HEK293 (cell line): ENCODE results near the gene SLC38A3.

ENCODE experiments used
- YY1 ChIP-seq: fragments of 450-650 bp; formaldehyde crosslinking; IDR thresholded peaks from 2 replicates; pipeline ENCODE4 v1.5.1; 2018; ENCODE audit warnings: missing biosample characterization, missing genetic modification characterization
- ZBTB7A ChIP-seq: fragments of 450-650 bp; formaldehyde crosslinking; IDR thresholded peaks from 2 replicates; pipeline ENCODE4 v1.5.1; 2016; ENCODE audit warnings: low read depth, missing biosample characterization, missing genetic modification characterization
- ZNF133 ChIP-seq: fragments of 450-650 bp; formaldehyde crosslinking; IDR thresholded peaks from 2 replicates; pipeline ENCODE4 v1.5.1; 2016; ENCODE audit warnings: missing biosample characterization, missing genetic modification characterization
- ZNF274 ChIP-seq, 2 experiments: fragments of 200-500 bp in 1 of 2; fragments of 450-650 bp in 1 of 2; sonication (Bioruptor generic) in 1 of 2; formaldehyde crosslinking in 1 of 2; IDR thresholded peaks; 2 replicates each; pipeline versions ENCODE4 v1.5.1 to v1.6.1; 2014 to 2016; ENCODE audit warnings: borderline replicate concordance in 1 of 2, inconsistent platforms in 1 of 2, low read length in 1 of 2, missing biosample characterization in 1 of 2, missing genetic modification characterization in 1 of 2
- ZNF302 ChIP-seq: fragments of 450-650 bp; formaldehyde crosslinking; IDR thresholded peaks from 2 replicates; pipeline ENCODE4 v1.5.1; 2016; ENCODE audit warnings: missing biosample characterization, missing genetic modification characterization, low read depth
- ZNF37A ChIP-seq: fragments of 450-650 bp; IDR thresholded peaks from 2 replicates; pipeline ENCODE4 v1.5.1; 2018; ENCODE audit warnings: missing biosample characterization, missing genetic modification characterization
- ZNF391 ChIP-seq: fragments of 450-650 bp; formaldehyde crosslinking; IDR thresholded peaks from 2 replicates; pipeline ENCODE4 v1.5.1; 2016; ENCODE audit warnings: low read depth, missing biosample characterization, missing genetic modification characterization, borderline replicate concordance
- ZSCAN30 ChIP-seq: fragments of 450-650 bp; IDR thresholded peaks from 2 replicates; pipeline ENCODE4 v1.5.1; 2018; ENCODE audit warnings: missing biosample characterization, mild to moderate bottlenecking, missing genetic modification characterization, moderate library complexity
- TF ChIP-seq, protein P1 (sequence below): fragments of 450-650 bp; formaldehyde crosslinking; IDR thresholded peaks from 2 replicates; pipeline ENCODE4 v1.5.1; 2017; ENCODE audit warnings: missing biosample characterization, mild to moderate bottlenecking, missing genetic modification characterization, moderate library complexity
- TF ChIP-seq, protein P2 (sequence below): fragments of 450-650 bp; formaldehyde crosslinking; IDR thresholded peaks from 2 replicates; pipeline ENCODE4 v1.5.1; 2016; ENCODE audit warnings: missing biosample characterization, missing genetic modification characterization
- TF ChIP-seq, protein P3 (sequence below): fragments of 450-650 bp; formaldehyde crosslinking; conservative IDR thresholded peaks from 2 replicates; pipeline ENCODE4 v1.5.1; 2016; ENCODE audit warnings: low read depth, missing biosample characterization, missing genetic modification characterization
- TF ChIP-seq, protein P4 (sequence below): fragments of 450-650 bp; formaldehyde crosslinking; IDR thresholded peaks from 2 replicates; pipeline ENCODE4 v1.5.1; 2016; ENCODE audit warnings: missing biosample characterization, missing genetic modification characterization

DNA sequence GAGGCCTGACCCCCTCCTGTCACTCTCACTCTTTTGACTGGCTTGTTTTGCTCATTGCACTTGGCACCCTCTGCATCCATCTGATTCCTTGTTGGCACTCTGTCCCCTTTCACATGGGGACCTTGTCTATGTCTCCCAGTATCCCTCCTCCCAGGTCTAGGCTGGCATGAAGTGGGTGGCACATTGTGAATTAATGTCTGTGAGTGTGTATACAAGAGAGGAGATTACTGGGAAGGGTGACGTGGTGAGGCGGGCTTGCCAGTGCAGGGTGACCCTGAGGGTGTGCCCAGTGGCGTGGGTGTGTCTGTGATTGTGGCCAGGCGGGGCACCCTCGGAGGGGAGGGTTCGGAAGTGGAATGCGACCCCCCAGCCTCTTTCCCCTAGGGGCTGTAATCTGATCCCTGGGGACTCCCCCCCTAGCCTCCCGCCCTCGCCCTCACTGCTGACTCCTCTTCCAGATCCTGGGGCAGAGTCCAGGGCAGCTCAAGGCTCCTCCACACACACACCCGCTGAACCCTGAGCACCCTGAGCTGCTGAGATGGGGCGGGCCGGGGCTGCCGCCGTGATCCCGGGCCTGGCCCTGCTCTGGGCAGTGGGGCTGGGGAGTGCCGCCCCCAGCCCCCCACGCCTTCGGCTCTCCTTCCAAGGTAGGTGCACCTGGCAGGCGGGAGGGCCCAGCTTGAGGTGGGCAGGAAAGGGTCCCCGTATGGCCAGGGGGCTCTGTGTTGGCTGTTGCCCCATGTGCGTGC is 63.8 kb downstream of the SLC38A3 start, which contains the start of gene SEMA3B:
- TF ChIP-seq, protein P1, sequence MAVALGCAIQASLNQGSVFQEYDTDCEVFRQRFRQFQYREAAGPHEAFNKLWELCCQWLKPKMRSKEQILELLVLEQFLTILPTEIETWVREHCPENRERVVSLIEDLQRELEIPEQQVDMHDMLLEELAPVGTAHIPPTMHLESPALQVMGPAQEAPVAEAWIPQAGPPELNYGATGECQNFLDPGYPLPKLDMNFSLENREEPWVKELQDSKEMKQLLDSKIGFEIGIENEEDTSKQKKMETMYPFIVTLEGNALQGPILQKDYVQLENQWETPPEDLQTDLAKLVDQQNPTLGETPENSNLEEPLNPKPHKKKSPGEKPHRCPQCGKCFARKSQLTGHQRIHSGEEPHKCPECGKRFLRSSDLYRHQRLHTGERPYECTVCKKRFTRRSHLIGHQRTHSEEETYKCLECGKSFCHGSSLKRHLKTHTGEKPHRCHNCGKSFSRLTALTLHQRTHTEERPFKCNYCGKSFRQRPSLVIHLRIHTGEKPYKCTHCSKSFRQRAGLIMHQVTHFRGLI (tag by site-specific recombination), result no peak
- no peak for TF ChIP-seq YY1 (tag by site-specific recombination)
- TF ChIP-seq ZNF391 (tag by site-specific recombination), result no peak
- TF ChIP-seq, protein P2, sequence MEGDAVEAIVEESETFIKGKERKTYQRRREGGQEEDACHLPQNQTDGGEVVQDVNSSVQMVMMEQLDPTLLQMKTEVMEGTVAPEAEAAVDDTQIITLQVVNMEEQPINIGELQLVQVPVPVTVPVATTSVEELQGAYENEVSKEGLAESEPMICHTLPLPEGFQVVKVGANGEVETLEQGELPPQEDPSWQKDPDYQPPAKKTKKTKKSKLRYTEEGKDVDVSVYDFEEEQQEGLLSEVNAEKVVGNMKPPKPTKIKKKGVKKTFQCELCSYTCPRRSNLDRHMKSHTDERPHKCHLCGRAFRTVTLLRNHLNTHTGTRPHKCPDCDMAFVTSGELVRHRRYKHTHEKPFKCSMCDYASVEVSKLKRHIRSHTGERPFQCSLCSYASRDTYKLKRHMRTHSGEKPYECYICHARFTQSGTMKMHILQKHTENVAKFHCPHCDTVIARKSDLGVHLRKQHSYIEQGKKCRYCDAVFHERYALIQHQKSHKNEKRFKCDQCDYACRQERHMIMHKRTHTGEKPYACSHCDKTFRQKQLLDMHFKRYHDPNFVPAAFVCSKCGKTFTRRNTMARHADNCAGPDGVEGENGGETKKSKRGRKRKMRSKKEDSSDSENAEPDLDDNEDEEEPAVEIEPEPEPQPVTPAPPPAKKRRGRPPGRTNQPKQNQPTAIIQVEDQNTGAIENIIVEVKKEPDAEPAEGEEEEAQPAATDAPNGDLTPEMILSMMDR (tag by site-specific recombination), result no peak
- TF ChIP-seq, protein P3, sequence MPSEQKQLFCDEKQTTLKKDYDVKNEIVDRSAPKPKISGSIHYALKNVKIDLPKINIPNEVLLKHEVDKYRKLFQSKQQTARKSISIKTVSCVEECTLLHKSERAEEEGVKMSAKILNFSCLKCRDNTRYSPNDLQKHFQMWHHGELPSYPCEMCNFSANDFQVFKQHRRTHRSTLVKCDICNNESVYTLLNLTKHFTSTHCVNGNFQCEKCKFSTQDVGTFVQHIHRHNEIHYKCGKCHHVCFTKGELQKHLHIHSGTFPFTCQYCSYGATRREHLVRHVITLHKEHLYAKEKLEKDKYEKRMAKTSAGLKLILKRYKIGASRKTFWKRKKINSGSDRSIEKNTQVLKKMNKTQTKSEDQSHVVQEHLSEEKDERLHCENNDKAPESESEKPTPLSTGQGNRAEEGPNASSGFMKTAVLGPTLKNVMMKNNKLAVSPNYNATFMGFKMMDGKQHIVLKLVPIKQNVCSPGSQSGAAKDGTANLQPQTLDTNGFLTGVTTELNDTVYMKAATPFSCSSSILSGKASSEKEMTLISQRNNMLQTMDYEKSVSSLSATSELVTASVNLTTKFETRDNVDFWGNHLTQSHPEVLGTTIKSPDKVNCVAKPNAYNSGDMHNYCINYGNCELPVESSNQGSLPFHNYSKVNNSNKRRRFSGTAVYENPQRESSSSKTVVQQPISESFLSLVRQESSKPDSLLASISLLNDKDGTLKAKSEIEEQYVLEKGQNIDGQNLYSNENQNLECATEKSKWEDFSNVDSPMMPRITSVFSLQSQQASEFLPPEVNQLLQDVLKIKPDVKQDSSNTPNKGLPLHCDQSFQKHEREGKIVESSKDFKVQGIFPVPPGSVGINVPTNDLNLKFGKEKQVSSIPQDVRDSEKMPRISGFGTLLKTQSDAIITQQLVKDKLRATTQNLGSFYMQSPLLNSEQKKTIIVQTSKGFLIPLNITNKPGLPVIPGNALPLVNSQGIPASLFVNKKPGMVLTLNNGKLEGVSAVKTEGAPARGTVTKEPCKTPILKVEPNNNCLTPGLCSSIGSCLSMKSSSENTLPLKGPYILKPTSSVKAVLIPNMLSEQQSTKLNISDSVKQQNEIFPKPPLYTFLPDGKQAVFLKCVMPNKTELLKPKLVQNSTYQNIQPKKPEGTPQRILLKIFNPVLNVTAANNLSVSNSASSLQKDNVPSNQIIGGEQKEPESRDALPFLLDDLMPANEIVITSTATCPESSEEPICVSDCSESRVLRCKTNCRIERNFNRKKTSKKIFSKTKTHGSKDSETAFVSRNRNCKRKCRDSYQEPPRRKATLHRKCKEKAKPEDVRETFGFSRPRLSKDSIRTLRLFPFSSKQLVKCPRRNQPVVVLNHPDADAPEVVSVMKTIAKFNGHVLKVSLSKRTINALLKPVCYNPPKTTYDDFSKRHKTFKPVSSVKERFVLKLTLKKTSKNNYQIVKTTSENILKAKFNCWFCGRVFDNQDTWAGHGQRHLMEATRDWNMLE (tag by site-specific recombination), result no peak
- no peak for TF ChIP-seq ZNF133 (tag by site-specific recombination)
- TF ChIP-seq, protein P4, sequence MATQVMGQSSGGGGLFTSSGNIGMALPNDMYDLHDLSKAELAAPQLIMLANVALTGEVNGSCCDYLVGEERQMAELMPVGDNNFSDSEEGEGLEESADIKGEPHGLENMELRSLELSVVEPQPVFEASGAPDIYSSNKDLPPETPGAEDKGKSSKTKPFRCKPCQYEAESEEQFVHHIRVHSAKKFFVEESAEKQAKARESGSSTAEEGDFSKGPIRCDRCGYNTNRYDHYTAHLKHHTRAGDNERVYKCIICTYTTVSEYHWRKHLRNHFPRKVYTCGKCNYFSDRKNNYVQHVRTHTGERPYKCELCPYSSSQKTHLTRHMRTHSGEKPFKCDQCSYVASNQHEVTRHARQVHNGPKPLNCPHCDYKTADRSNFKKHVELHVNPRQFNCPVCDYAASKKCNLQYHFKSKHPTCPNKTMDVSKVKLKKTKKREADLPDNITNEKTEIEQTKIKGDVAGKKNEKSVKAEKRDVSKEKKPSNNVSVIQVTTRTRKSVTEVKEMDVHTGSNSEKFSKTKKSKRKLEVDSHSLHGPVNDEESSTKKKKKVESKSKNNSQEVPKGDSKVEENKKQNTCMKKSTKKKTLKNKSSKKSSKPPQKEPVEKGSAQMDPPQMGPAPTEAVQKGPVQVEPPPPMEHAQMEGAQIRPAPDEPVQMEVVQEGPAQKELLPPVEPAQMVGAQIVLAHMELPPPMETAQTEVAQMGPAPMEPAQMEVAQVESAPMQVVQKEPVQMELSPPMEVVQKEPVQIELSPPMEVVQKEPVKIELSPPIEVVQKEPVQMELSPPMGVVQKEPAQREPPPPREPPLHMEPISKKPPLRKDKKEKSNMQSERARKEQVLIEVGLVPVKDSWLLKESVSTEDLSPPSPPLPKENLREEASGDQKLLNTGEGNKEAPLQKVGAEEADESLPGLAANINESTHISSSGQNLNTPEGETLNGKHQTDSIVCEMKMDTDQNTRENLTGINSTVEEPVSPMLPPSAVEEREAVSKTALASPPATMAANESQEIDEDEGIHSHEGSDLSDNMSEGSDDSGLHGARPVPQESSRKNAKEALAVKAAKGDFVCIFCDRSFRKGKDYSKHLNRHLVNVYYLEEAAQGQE (tag by site-specific recombination), result no peak
- TF ChIP-seq ZNF274 (IDR thresholded peaks at IDR 0.05; ENCODE audit: low read length), result no peak
- TF ChIP-seq ZNF274 (tag by site-specific recombination; IDR thresholded peaks at IDR 0.05; ENCODE audit: borderline replicate concordance), result no peak
- no peak for TF ChIP-seq ZNF302 (tag by site-specific recombination)
- no peak for TF ChIP-seq ZNF37A (tag by site-specific recombination)
- TF ChIP-seq ZSCAN30 (tag by site-specific recombination), result no peak
- no peak for TF ChIP-seq ZBTB7A
